NCI-H1436 treated with DMSO at 0.1 percent for 48 hours (cell line): ENCODE measurements around the gene ANKRD11.
"Not testable (repeated sequence)": the region's sequence is repeated elsewhere in the genome, so short reads cannot be mapped to it uniquely, and the experiment has no call there.

Experiments used
- DNase-seq: peaks from one replicate; lab custom pipeline; 2025; lab: John Stamatoyannopoulos, UW

Gene ANKRD11

GRCh38 chr16:89280546-89281188 is 209.7 kb downstream of the ANKRD11 start:
- no peak for DNase-seq

- no peak for DNase-seq
Observed at GRCh38 chr16:89279666-89280481, 210.5 kb downstream of the ANKRD11 start.

GRCh38 chr16:89278441-89279240 is 211.7 kb downstream of the ANKRD11 start:
- no peak for DNase-seq

- DNase-seq, result no peak
Observed at GRCh38 chr16:89277641-89278341, 212.6 kb downstream of the ANKRD11 start.

GRCh38 chr16:89277049-89277448 is 213.3 kb downstream of the ANKRD11 start:
- DNase-seq, result no peak

GRCh38 chr16:89275837-89276720 is 214.3 kb downstream of the ANKRD11 start:
- no peak for DNase-seq

- no peak for DNase-seq
Observed at GRCh38 chr16:89275284-89275584, 215.1 kb downstream of the ANKRD11 start.

GRCh38 chr16:89274561-89275283 is 215.6 kb downstream of the ANKRD11 start:
- no peak for DNase-seq

- DNase-seq, result no peak
Observed at GRCh38 chr16:89273741-89274472, 216.5 kb downstream of the ANKRD11 start.

GRCh38 chr16:89272631-89273030 is 217.7 kb downstream of the ANKRD11 start:
- DNase-seq, result no peak

- DNase-seq, result no peak
Observed at GRCh38 chr16:89270666-89271345, 219.6 kb downstream of the ANKRD11 start.

- no peak for DNase-seq
Observed at GRCh38 chr16:89269805-89270665, 220.3 kb downstream of the ANKRD11 start.

GRCh38 chr16:89268987-89269735 is 221.2 kb downstream of the ANKRD11 start:
- no peak for DNase-seq

GRCh38 chr16:89268585-89268984 is 221.8 kb downstream of the ANKRD11 start:
- DNase-seq, result no peak

- not testable (repeated sequence) for DNase-seq
Observed at GRCh38 chr16:89267746-89268145, 222.6 kb downstream of the ANKRD11 start.

GRCh38 chr16:89266521-89267134 is 223.7 kb downstream of the ANKRD11 start:
- DNase-seq, result no peak

GRCh38 chr16:89265647-89266046 is 224.7 kb downstream of the ANKRD11 start:
- no peak for DNase-seq
